GM23338 (cell line): ENCODE measurements around the gene SLC35F6. TPM values are rescaled to one million over a fixed set of nuclear protein-coding genes. Genes with fewer than 3 reads are reported as not detected.
A peak's percentile ranks its signal among the peaks of the same experiment; 100 is the strongest.
"Not testable (repeated sequence)": the region's sequence is repeated elsewhere in the genome, so short reads cannot be mapped to it uniquely, and the experiment has no call there.

ENCODE experiments used
- ATAC-seq: fragments of 200-7000 bp; cut with Tn5 transposase; 3 replicates; pipeline ENCODE4 v1.9.1; 2020
- DNase-seq: peaks from one replicate; pipeline ENCODE4 v3.0.0-alpha.2; 2015; ENCODE audit warnings: low spot score
- H2AFZ ChIP-seq: fragments of 200-600 bp; sonication (generic); 2 replicates; pipeline ENCODE4 v1.8.0; 2016; ENCODE audit warnings: antibody characterized with exemption, mild to moderate bottlenecking, moderate library complexity
- H3F3A ChIP-seq: fragments of 200-600 bp; sonication (generic); replicated peaks from 2 replicates; pipeline ENCODE4 v1.8.0; 2017; ENCODE audit warnings: antibody characterized with exemption, mixed run types, low read depth
- H3K27ac ChIP-seq: fragments of 200-600 bp; sonication (generic); 2 replicates; pipeline ENCODE4 v1.6.1; 2016; ENCODE audit warnings: low read depth
- H3K27me3 ChIP-seq: fragments of 200-600 bp; sonication (generic); 2 replicates; pipeline ENCODE4 v1.8.0; 2016; ENCODE audit warnings: mild to moderate bottlenecking, mixed run types, moderate library complexity; ENCODE audit not compliant: insufficient read depth
- H3K36me3 ChIP-seq: fragments of 200-600 bp; sonication (generic); 2 replicates; pipeline ENCODE4 v1.8.0; 2016; ENCODE audit warnings: mild to moderate bottlenecking; ENCODE audit not compliant: insufficient read depth
- H3K4me1 ChIP-seq: fragments of 200-600 bp; sonication (generic); 2 replicates; pipeline ENCODE4 v1.8.0; 2016; ENCODE audit warnings: mild to moderate bottlenecking, moderate library complexity; ENCODE audit not compliant: insufficient read depth
- H3K4me2 ChIP-seq: fragments of 200-600 bp; sonication (generic); 2 replicates; pipeline ENCODE4 v1.7.1; 2017; ENCODE audit warnings: mixed run types
- H3K4me3 ChIP-seq: fragments of 200-600 bp; sonication (generic); 2 replicates; pipeline ENCODE4 v1.6.1; 2016; ENCODE audit warnings: mixed run types
- H3K79me2 ChIP-seq: fragments of 200-600 bp; sonication (generic); replicated peaks from 2 replicates; pipeline ENCODE4 v1.8.0; 2017; ENCODE audit warnings: mild to moderate bottlenecking; ENCODE audit not compliant: insufficient read depth
- H3K9me2 ChIP-seq: fragments of 200-600 bp; sonication (generic); 2 replicates; pipeline ENCODE4 v1.8.0; 2017; ENCODE audit not compliant: insufficient read depth
- H4K20me1 ChIP-seq: fragments of 200-600 bp; sonication (generic); replicated peaks from 2 replicates; pipeline ENCODE4 v1.8.0; 2017; ENCODE audit warnings: mild to moderate bottlenecking; ENCODE audit not compliant: insufficient read depth
- H3K27ac Mint-ChIP-seq: 2 replicates; pipeline ENCODE4 v1.8.0; 2020; ENCODE audit warnings: inconsistent platforms, mild to moderate bottlenecking, moderate library complexity, mixed read lengths
- H3K27me3 Mint-ChIP-seq: 3 replicates; pipeline ENCODE4 v1.8.0; 2022; ENCODE audit warnings: low read depth, mild to moderate bottlenecking, moderate library complexity, mixed read lengths, inconsistent platforms; ENCODE audit not compliant: insufficient read depth, poor library complexity
- H3K36me3 Mint-ChIP-seq: 3 replicates; pipeline ENCODE4 v1.8.0; 2021; ENCODE audit warnings: low read depth, mild to moderate bottlenecking, inconsistent platforms, moderate library complexity, mixed read lengths
- H3K4me1 Mint-ChIP-seq: 3 replicates; pipeline ENCODE4 v1.8.0; 2020; ENCODE audit warnings: mild to moderate bottlenecking, inconsistent platforms, mixed read lengths
- H3K4me3 Mint-ChIP-seq: 3 replicates; pipeline ENCODE4 v1.8.0; 2021; ENCODE audit warnings: moderate library complexity, mild to moderate bottlenecking, inconsistent platforms, mixed read lengths
- H3K9me3 Mint-ChIP-seq: 3 replicates; pipeline ENCODE4 v1.8.0; 2020; ENCODE audit warnings: moderate library complexity, mild to moderate bottlenecking, inconsistent platforms, mixed read lengths
- EZH2 ChIP-seq: fragments of 200-600 bp; sonication (generic); IDR thresholded peaks from one replicate; pipeline ENCODE4 v1.8.0; 2017; ENCODE audit warnings: antibody characterized with exemption, mild to moderate bottlenecking, low read depth; ENCODE audit not compliant: unreplicated experiment
- EZH2phosphoT487 ChIP-seq: fragments of 200-600 bp; sonication (generic); IDR thresholded peaks from one replicate; pipeline ENCODE4 v1.8.1; 2018; ENCODE audit warnings: antibody characterized with exemption; ENCODE audit not compliant: unreplicated experiment
- JUNB ChIP-seq: IDR thresholded peaks from one replicate; pipeline ENCODE4 v1.6.1; 2016; ENCODE audit warnings: antibody characterized with exemption; ENCODE audit not compliant: unreplicated experiment
- NANOG ChIP-seq: IDR thresholded peaks from 2 replicates; pipeline ENCODE4 v1.6.1; 2016; ENCODE audit warnings: antibody characterized with exemption, borderline replicate concordance
- POLR2AphosphoS5 ChIP-seq: IDR thresholded peaks from 2 replicates; pipeline ENCODE4 v1.6.1; 2016; ENCODE audit warnings: antibody characterized with exemption, low read depth
- ZNF114 ChIP-seq: fragments of 250-450 bp; sonication (Bioruptor Pico); IDR thresholded peaks from 2 replicates; pipeline ENCODE4 v1.5.0; 2020; ENCODE audit warnings: mild to moderate bottlenecking, moderate library complexity
- ZNF331 ChIP-seq: fragments of 250-450 bp; sonication (Bioruptor Pico); IDR thresholded peaks from 2 replicates; pipeline ENCODE4 v1.5.0; 2020; ENCODE audit warnings: low read depth, mild to moderate bottlenecking, moderate library complexity
- polyA plus RNA-seq: library from polyadenylated mRNA; unstranded; fragments of >200 nt; fragmentation: Nextera tagmentation; extraction: Ambion mirVana; gene quantifications from 2 replicates; pipeline ENCODE4 v1.2.1, GENCODE V29; 2016
- total RNA-seq: library from RNA; depleted of rRNA; stranded (reverse); fragments of >200 nt; shearing (Covaris generic); gene quantifications from 2 replicates; pipeline ENCODE4 v1.2.3, GENCODE V29; 2014
- TF ChIP-seq, protein P1 (sequence below), 2 experiments: fragments of 200-600 bp in 1 of 2; sonication (generic) in 1 of 2; conservative IDR thresholded peaks; 2 replicates each; pipeline versions ENCODE4 v1.5.1 to v1.6.1; 2016 to 2017; ENCODE audit warnings: antibody characterized with exemption in 2 of 2, low read depth in 2 of 2, mild to moderate bottlenecking in 2 of 2, moderate library complexity in 1 of 2
- TF ChIP-seq, protein P2 (sequence below): IDR thresholded peaks from one replicate; pipeline ENCODE4 v1.6.1; 2018; ENCODE audit warnings: antibody characterized with exemption; ENCODE audit not compliant: unreplicated experiment
- TF ChIP-seq, protein P3 (sequence below): fragments of 250-450 bp; sonication (Bioruptor Pico); IDR thresholded peaks from 2 replicates; pipeline ENCODE4 v1.5.0; 2020; ENCODE audit warnings: mild to moderate bottlenecking, moderate library complexity

The SLC35F6 gene
- total and polyA plus RNA-seq, 2 experiments from 2014 or later = 6.0 to 15.0 TPM

DNA sequence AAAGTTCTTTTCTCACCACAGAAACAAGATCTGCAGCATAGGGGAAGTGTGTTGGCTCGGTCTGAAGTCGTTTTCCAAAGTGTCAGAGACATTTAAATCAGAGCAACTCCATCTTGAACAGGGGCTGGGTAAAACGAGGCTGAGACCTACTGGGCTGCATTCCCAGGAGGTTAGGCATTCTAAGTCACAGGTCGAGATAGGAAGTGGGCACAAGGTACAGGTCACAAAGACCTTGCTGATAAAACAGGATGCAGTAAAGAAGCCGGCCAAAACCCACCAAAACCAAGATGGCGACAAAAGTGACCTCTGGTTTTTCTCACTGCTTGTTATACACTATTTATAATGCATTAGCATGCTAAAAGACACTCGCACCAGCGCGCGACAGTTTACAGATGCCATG is 3.1 kb upstream of the SLC35F6 start:
- not testable (repeated sequence) for H3K27me3 ChIP-seq, H3K36me3 ChIP-seq, H3F3A ChIP-seq, H3K79me2 ChIP-seq, H3K9me2 ChIP-seq, H3K4me3 ChIP-seq, ATAC-seq, H4K20me1 ChIP-seq, H3K36me3 Mint-ChIP-seq, H3K27ac ChIP-seq, H3K9me3 Mint-ChIP-seq, H3K4me3 Mint-ChIP-seq, H3K27ac Mint-ChIP-seq, DNase-seq, H2AFZ ChIP-seq, H3K4me2 ChIP-seq, H3K4me1 ChIP-seq
- Mint-ChIP-seq H3K27me3 (peaks cover 12% of the 10 kb centered on the region), H3K4me1 (peaks cover 27% of the 10 kb centered on the region)

DNA sequence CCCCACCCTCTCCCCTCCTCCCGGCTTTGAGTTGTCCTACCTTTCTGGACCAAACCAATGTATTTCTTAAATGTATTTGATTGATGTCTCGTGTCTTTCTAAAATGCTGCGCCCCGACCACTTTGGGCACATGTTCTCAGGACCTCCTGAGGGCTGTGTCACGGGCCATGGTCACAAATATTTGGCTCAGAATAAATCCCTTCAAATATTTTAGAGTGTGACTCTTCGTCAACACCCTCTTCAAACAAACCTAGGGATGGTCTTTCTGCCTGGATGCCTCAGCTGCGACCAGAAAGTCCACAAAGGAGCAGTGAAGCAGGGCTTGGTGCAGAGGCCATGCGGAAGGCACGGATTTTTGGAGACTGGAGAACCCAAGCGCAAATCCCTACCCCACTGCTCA is 1.1 kb upstream of the SLC35F6 start:
- no peaks in the 10 kb centered on the region; the same call in 2 of the 3 replicates for H3K9me3 Mint-ChIP-seq
- H3K4me1 Mint-ChIP-seq = peaks cover 18% of the 10 kb centered on the region
- peaks cover 9% of the 10 kb centered on the region for H3K27me3 Mint-ChIP-seq
- peak overlapping the region; percentile 80 for H3K4me3 Mint-ChIP-seq
- DNase-seq (no peak), ATAC-seq (no peak)
- Histone ChIP-seq H3K36me3 (no peaks in the 10 kb centered on the region), H3K27me3 (peaks cover 9% of the 10 kb centered on the region; the same call in 1 of the 2 replicates), H3K9me2 (no peaks in the 10 kb centered on the region), H2AFZ (no peak overlapping the region), H3K4me3 (no peak overlapping the region), H3F3A (no peaks in the 10 kb centered on the region; the same call in 1 of the 2 replicates), H3K79me2 (no peaks in the 10 kb centered on the region), H3K4me2 (no peak overlapping the region), H3K4me1 (peaks cover 4% of the 10 kb centered on the region; the same call in 1 of the 2 replicates), H4K20me1 (no peaks in the 10 kb centered on the region), H3K27ac (no peak overlapping the region)
- no peaks in the 10 kb centered on the region for H3K36me3 Mint-ChIP-seq
- no peak overlapping the region for H3K27ac Mint-ChIP-seq
- TF ChIP-seq NANOG (no peak), EZH2 (no peak), POLR2AphosphoS5 (no peak), ZNF114 (CRISPR knock-in tag) (no peak), ZNF331 (CRISPR knock-in tag) (no peak), EZH2phosphoT487 (no peak), JUNB (no peak)
- TF ChIP-seq, protein P1, sequence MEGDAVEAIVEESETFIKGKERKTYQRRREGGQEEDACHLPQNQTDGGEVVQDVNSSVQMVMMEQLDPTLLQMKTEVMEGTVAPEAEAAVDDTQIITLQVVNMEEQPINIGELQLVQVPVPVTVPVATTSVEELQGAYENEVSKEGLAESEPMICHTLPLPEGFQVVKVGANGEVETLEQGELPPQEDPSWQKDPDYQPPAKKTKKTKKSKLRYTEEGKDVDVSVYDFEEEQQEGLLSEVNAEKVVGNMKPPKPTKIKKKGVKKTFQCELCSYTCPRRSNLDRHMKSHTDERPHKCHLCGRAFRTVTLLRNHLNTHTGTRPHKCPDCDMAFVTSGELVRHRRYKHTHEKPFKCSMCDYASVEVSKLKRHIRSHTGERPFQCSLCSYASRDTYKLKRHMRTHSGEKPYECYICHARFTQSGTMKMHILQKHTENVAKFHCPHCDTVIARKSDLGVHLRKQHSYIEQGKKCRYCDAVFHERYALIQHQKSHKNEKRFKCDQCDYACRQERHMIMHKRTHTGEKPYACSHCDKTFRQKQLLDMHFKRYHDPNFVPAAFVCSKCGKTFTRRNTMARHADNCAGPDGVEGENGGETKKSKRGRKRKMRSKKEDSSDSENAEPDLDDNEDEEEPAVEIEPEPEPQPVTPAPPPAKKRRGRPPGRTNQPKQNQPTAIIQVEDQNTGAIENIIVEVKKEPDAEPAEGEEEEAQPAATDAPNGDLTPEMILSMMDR (conservative IDR thresholded peaks at IDR 0.05; ENCODE audit: low read depth in 2 of 2) = no peak
- TF ChIP-seq, protein P2, sequence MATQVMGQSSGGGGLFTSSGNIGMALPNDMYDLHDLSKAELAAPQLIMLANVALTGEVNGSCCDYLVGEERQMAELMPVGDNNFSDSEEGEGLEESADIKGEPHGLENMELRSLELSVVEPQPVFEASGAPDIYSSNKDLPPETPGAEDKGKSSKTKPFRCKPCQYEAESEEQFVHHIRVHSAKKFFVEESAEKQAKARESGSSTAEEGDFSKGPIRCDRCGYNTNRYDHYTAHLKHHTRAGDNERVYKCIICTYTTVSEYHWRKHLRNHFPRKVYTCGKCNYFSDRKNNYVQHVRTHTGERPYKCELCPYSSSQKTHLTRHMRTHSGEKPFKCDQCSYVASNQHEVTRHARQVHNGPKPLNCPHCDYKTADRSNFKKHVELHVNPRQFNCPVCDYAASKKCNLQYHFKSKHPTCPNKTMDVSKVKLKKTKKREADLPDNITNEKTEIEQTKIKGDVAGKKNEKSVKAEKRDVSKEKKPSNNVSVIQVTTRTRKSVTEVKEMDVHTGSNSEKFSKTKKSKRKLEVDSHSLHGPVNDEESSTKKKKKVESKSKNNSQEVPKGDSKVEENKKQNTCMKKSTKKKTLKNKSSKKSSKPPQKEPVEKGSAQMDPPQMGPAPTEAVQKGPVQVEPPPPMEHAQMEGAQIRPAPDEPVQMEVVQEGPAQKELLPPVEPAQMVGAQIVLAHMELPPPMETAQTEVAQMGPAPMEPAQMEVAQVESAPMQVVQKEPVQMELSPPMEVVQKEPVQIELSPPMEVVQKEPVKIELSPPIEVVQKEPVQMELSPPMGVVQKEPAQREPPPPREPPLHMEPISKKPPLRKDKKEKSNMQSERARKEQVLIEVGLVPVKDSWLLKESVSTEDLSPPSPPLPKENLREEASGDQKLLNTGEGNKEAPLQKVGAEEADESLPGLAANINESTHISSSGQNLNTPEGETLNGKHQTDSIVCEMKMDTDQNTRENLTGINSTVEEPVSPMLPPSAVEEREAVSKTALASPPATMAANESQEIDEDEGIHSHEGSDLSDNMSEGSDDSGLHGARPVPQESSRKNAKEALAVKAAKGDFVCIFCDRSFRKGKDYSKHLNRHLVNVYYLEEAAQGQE = no peak
- TF ChIP-seq, protein P3, sequence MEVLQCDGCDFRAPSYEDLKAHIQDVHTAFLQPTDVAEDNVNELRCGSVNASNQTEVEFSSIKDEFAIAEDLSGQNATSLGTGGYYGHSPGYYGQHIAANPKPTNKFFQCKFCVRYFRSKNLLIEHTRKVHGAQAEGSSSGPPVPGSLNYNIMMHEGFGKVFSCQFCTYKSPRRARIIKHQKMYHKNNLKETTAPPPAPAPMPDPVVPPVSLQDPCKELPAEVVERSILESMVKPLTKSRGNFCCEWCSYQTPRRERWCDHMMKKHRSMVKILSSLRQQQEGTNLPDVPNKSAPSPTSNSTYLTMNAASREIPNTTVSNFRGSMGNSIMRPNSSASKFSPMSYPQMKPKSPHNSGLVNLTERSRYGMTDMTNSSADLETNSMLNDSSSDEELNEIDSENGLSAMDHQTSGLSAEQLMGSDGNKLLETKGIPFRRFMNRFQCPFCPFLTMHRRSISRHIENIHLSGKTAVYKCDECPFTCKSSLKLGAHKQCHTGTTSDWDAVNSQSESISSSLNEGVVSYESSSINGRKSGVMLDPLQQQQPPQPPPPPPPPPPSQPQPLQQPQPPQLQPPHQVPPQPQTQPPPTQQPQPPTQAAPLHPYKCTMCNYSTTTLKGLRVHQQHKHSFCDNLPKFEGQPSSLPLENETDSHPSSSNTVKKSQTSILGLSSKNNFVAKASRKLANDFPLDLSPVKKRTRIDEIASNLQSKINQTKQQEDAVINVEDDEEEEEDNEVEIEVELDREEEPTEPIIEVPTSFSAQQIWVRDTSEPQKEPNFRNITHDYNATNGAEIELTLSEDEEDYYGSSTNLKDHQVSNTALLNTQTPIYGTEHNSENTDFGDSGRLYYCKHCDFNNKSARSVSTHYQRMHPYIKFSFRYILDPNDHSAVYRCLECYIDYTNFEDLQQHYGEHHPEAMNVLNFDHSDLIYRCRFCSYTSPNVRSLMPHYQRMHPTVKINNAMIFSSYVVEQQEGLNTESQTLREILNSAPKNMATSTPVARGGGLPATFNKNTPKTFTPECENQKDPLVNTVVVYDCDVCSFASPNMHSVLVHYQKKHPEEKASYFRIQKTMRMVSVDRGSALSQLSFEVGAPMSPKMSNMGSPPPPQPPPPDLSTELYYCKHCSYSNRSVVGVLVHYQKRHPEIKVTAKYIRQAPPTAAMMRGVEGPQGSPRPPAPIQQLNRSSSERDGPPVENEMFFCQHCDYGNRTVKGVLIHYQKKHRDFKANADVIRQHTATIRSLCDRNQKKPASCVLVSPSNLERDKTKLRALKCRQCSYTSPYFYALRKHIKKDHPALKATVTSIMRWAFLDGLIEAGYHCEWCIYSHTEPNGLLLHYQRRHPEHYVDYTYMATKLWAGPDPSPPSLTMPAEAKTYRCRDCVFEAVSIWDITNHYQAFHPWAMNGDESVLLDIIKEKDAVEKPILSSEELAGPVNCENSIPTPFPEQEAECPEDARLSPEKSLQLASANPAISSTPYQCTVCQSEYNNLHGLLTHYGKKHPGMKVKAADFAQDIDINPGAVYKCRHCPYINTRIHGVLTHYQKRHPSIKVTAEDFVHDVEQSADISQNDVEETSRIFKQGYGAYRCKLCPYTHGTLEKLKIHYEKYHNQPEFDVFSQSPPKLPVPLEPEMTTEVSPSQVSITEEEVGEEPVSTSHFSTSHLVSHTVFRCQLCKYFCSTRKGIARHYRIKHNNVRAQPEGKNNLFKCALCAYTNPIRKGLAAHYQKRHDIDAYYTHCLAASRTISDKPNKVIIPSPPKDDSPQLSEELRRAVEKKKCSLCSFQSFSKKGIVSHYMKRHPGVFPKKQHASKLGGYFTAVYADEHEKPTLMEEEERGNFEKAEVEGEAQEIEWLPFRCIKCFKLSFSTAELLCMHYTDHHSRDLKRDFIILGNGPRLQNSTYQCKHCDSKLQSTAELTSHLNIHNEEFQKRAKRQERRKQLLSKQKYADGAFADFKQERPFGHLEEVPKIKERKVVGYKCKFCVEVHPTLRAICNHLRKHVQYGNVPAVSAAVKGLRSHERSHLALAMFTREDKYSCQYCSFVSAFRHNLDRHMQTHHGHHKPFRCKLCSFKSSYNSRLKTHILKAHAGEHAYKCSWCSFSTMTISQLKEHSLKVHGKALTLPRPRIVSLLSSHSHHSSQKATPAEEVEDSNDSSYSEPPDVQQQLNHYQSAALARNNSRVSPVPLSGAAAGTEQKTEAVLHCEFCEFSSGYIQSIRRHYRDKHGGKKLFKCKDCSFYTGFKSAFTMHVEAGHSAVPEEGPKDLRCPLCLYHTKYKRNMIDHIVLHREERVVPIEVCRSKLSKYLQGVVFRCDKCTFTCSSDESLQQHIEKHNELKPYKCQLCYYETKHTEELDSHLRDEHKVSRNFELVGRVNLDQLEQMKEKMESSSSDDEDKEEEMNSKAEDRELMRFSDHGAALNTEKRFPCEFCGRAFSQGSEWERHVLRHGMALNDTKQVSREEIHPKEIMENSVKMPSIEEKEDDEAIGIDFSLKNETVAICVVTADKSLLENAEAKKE (CRISPR knock-in tag) = no peak
